CD8-positive, alpha-beta memory T cell (primary cell): ENCODE data around the gene IL22RA2. TPM values are rescaled to one million over a fixed set of nuclear protein-coding genes. Genes with fewer than 3 reads are reported as not detected.

ENCODE experiments used
- CTCF ChIA-PET: fragments of 350-600 bp; sonication (Branson Sonifier 250); formaldehyde crosslinking; loops from one replicate; lab custom pipeline; 2021; ENCODE audit warnings: antibody characterized with exemption; lab: Charles Lee
- POLR2A ChIA-PET: fragments of 350-600 bp; sonication (Branson Sonifier 250); formaldehyde crosslinking; loops from one replicate; lab custom pipeline; 2021; ENCODE audit warnings: antibody characterized with exemption; lab: Charles Lee
- DNase-seq, 5 donors: peaks; one replicate each; pipeline versions ENCODE4 v3.0.0 to v3.0.0-alpha.2; 2020 to 2022; ENCODE audit warnings: mixed read lengths in 1 of 5
- H3K27ac ChIP-seq: one replicate; pipeline ENCODE4 v1.7.0; 2013; ENCODE audit warnings: low read depth, mild to moderate bottlenecking, low read length, moderate library complexity
- H3K27me3 ChIP-seq: 2 replicates; pipeline ENCODE4 v1.7.0; 2013; ENCODE audit warnings: low read length, mild to moderate bottlenecking; ENCODE audit not compliant: insufficient read depth, poor library complexity, severe bottlenecking
- H3K36me3 ChIP-seq: 2 replicates; pipeline ENCODE4 v1.7.0; 2013; ENCODE audit warnings: mild to moderate bottlenecking, low read length, moderate library complexity; ENCODE audit not compliant: insufficient read depth
- H3K4me1 ChIP-seq: 2 replicates; pipeline ENCODE4 v1.7.0; 2013; ENCODE audit warnings: mild to moderate bottlenecking, low read length, moderate library complexity; ENCODE audit not compliant: insufficient read depth
- H3K4me3 ChIP-seq: 2 replicates; pipeline ENCODE4 v1.7.0; 2013; ENCODE audit warnings: mild to moderate bottlenecking, low read length
- H3K9me3 ChIP-seq: 2 replicates; pipeline ENCODE4 v1.7.0; 2013; ENCODE audit warnings: mild to moderate bottlenecking, low read length
- H3K27ac Mint-ChIP-seq, 8 donors: one replicate each; pipeline ENCODE4 v1.8.0; 2020 to 2021; ENCODE audit warnings: mixed read lengths in 8 of 8, mild to moderate bottlenecking in 6 of 8, inconsistent platforms in 3 of 8, moderate library complexity in 3 of 8
- H3K27me3 Mint-ChIP-seq, 2 donors: one replicate each; pipeline ENCODE4 v1.8.0; 2020 to 2021; ENCODE audit warnings: mixed read lengths in 2 of 2, mild to moderate bottlenecking in 1 of 2, moderate library complexity in 1 of 2
- H3K36me3 Mint-ChIP-seq, 3 donors: one replicate each; pipeline ENCODE4 v1.8.0; 2020 to 2021; ENCODE audit warnings: mixed read lengths in 3 of 3, inconsistent platforms in 1 of 3, mild to moderate bottlenecking in 1 of 3
- H3K4me1 Mint-ChIP-seq, 3 donors: one replicate each; pipeline ENCODE4 v1.8.0; 2020 to 2021; ENCODE audit warnings: mixed read lengths in 3 of 3, inconsistent platforms in 1 of 3, mild to moderate bottlenecking in 1 of 3
- H3K4me3 Mint-ChIP-seq, 7 donors: one replicate each; pipeline ENCODE4 v1.8.0; 2020 to 2021; ENCODE audit warnings: mixed read lengths in 7 of 7, mild to moderate bottlenecking in 6 of 7, moderate library complexity in 4 of 7, inconsistent platforms in 2 of 7
- H3K9me3 Mint-ChIP-seq, 5 donors: one replicate each; pipeline ENCODE4 v1.8.0; 2020 to 2022; ENCODE audit warnings: mixed read lengths in 5 of 5, mild to moderate bottlenecking in 3 of 5, moderate library complexity in 2 of 5, inconsistent platforms in 1 of 5
- polyA plus RNA-seq: library from polyadenylated mRNA; unstranded; fragments of 300-500 nt; fragmentation: Illumina TruSeq; gene quantifications from one replicate; pipeline ENCODE4 v1.2.3, GENCODE V29; 2021
- total RNA-seq, 2 experiments: library from RNA; stranded (reverse); gene quantifications; one replicate each; pipeline ENCODE4 v1.2.3, GENCODE V29; 2021

Gene IL22RA2
- total and polyA plus RNA-seq, 3 experiments from 2014 or later: not detected

GRCh38 chr6:137162692-137163306, 10.6 kb downstream of the IL22RA2 start:
- Histone ChIP-seq H3K4me3 (no peak overlapping the region), H3K4me1 (peaks cover 14% of the 10 kb centered on the region), H3K9me3 (no peaks in the 10 kb centered on the region), H3K27ac (peak overlapping the region; percentile 52), H3K27me3 (no peaks in the 10 kb centered on the region), H3K36me3 (no peaks in the 10 kb centered on the region)
- CTCF ChIA-PET: interaction anchor here (1.3 kb wide), 1 partner anchor 68 kb away, joined by 5 read pairs; no protein-coding TSS in a partner anchor
- POLR2A ChIA-PET: no interaction called here
- Mint-ChIP-seq H3K4me3 (no peak overlapping the region), H3K27ac (no peak overlapping the region), H3K27me3 (peaks cover 9% of the 10 kb centered on the region in 2 donors), H3K9me3 (no peaks in the 10 kb centered on the region), H3K36me3 (peaks cover 0 to 4% (median 2%) of the 10 kb centered on the region in 3 donors), H3K4me1 (peaks cover 22 to 41% (median 29%) of the 10 kb centered on the region in 3 donors)
- DNase-seq: no peak

GRCh38 chr6:137161949-137162348, 11.5 kb downstream of the IL22RA2 start:
- Histone ChIP-seq H3K36me3 (no peaks in the 10 kb centered on the region), H3K27ac (peak overlapping the region; percentile 52), H3K27me3 (no peaks in the 10 kb centered on the region), H3K4me1 (peaks cover 14% of the 10 kb centered on the region), H3K9me3 (no peaks in the 10 kb centered on the region), H3K4me3 (no peak overlapping the region)
- Mint-ChIP-seq H3K4me3 (no peak overlapping the region), H3K4me1 (peaks cover 28 to 41% (median 29%) of the 10 kb centered on the region in 3 donors), H3K27me3 (peaks cover 9% of the 10 kb centered on the region in 2 donors), H3K27ac (no peak overlapping the region), H3K9me3 (no peaks in the 10 kb centered on the region), H3K36me3 (peaks cover 0 to 4% (median 2%) of the 10 kb centered on the region in 3 donors)
- ChIA-PET POLR2A (no interaction called here), CTCF (interaction anchor here (1.3 kb wide), 1 partner anchor 68 kb away, joined by 5 read pairs; no protein-coding TSS in a partner anchor)
- DNase-seq: no peak

GRCh38 chr6:137160763-137161162, 12.7 kb downstream of the IL22RA2 start:
- H3K4me3 ChIP-seq: no peak overlapping the region
- ChIA-PET POLR2A (no interaction called here), CTCF (no interaction called here)
- Mint-ChIP-seq H3K9me3 (no peaks in the 10 kb centered on the region), H3K27ac (no peak overlapping the region), H3K36me3 (peaks cover 0 to 4% (median 2%) of the 10 kb centered on the region in 3 donors), H3K4me3 (no peak overlapping the region), H3K27me3 (peaks cover 9% of the 10 kb centered on the region in 2 donors), H3K4me1 (peaks cover 29 to 45% (median 32%) of the 10 kb centered on the region in 3 donors)
- H3K36me3 ChIP-seq: no peaks in the 10 kb centered on the region
- no peak overlapping the region for H3K27ac ChIP-seq
- no peaks in the 10 kb centered on the region for H3K27me3 ChIP-seq
- H3K9me3 ChIP-seq: no peaks in the 10 kb centered on the region
- DNase-seq: no peak
- peaks cover 19% of the 10 kb centered on the region for H3K4me1 ChIP-seq

- Mint-ChIP-seq H3K27me3 (peaks cover 9% of the 10 kb centered on the region in 2 donors), H3K9me3 (no peaks in the 10 kb centered on the region), H3K4me1 (peaks cover 28 to 45% (median 29%) of the 10 kb centered on the region in 3 donors), H3K27ac (no peak overlapping the region), H3K4me3 (no peak overlapping the region), H3K36me3 (peaks cover 0 to 4% (median 2%) of the 10 kb centered on the region in 3 donors)
- no peak overlapping the region for H3K27ac ChIP-seq
- DNase-seq: no peak
- ChIA-PET POLR2A (no interaction called here), CTCF (no interaction called here)
- no peaks in the 10 kb centered on the region for H3K27me3 ChIP-seq
- H3K4me1 ChIP-seq: peaks cover 15% of the 10 kb centered on the region
- H3K36me3 ChIP-seq: no peaks in the 10 kb centered on the region
- H3K4me3 ChIP-seq: no peak overlapping the region
- H3K9me3 ChIP-seq: no peaks in the 10 kb centered on the region
Measured at GRCh38 chr6:137159912-137160311, 13.5 kb downstream of the IL22RA2 start.

- Mint-ChIP-seq H3K4me1 (peaks cover 19 to 33% (median 26%) of the 10 kb centered on the region in 3 donors), H3K9me3 (no peaks in the 10 kb centered on the region), H3K4me3 (no peak overlapping the region), H3K36me3 (no peaks in the 10 kb centered on the region), H3K27ac (no peak overlapping the region), H3K27me3 (peaks cover 3 to 9% of the 10 kb centered on the region in 2 donors)
- Histone ChIP-seq H3K36me3 (no peaks in the 10 kb centered on the region), H3K27me3 (no peaks in the 10 kb centered on the region), H3K4me3 (no peak overlapping the region), H3K27ac (no peak overlapping the region), H3K4me1 (peaks cover 15% of the 10 kb centered on the region), H3K9me3 (no peaks in the 10 kb centered on the region)
- DNase-seq: no peak
- ChIA-PET CTCF (no interaction called here), POLR2A (no interaction called here)
Measured at GRCh38 chr6:137157601-137158000, 15.8 kb downstream of the IL22RA2 start.

GRCh38 chr6:137156650-137157049, 16.8 kb downstream of the IL22RA2 start:
- H3K27ac Mint-ChIP-seq: peak overlapping the region in 2 of 8 donors; percentile 4 to 73
- H3K4me1 Mint-ChIP-seq: peaks cover 19 to 33% (median 26%) of the 10 kb centered on the region in 3 donors
- CTCF ChIA-PET: no interaction called here

GRCh38 chr6:137155830-137156229, 17.6 kb downstream of the IL22RA2 start:
- Histone ChIP-seq H3K4me1 (peaks cover 15% of the 10 kb centered on the region), H3K27me3 (no peaks in the 10 kb centered on the region), H3K4me3 (no peak overlapping the region), H3K27ac (no peak overlapping the region), H3K9me3 (no peaks in the 10 kb centered on the region), H3K36me3 (no peaks in the 10 kb centered on the region)
- ChIA-PET POLR2A (no interaction called here), CTCF (no interaction called here)
- H3K36me3 Mint-ChIP-seq: peaks cover 0 to 6% (median 0%) of the 10 kb centered on the region in 3 donors
- H3K27ac Mint-ChIP-seq: peak overlapping the region in 7 of 8 donors; percentile 6 to 75 (median 36)
- H3K27me3 Mint-ChIP-seq: peaks cover 3 to 8% of the 10 kb centered on the region in 2 donors
- DNase-seq: peak in 4 of 5 donors; percentile 19 to 69 (median 34)
- H3K9me3 Mint-ChIP-seq: no peaks in the 10 kb centered on the region
- H3K4me1 Mint-ChIP-seq: peaks cover 16 to 26% (median 25%) of the 10 kb centered on the region in 3 donors
- peak overlapping the region; percentile 2 to 68 (median 46) for H3K4me3 Mint-ChIP-seq

More at GRCh38 chr6:137156650-137157049, 16.8 kb downstream of the IL22RA2 start:
- Mint-ChIP-seq H3K36me3 (no peaks in the 10 kb centered on the region), H3K27me3 (peaks cover 3 to 8% of the 10 kb centered on the region in 2 donors), H3K9me3 (no peaks in the 10 kb centered on the region), H3K4me3 (no peak overlapping the region)
- no peak for DNase-seq
- Histone ChIP-seq H3K4me3 (no peak overlapping the region), H3K4me1 (peaks cover 15% of the 10 kb centered on the region), H3K36me3 (no peaks in the 10 kb centered on the region), H3K9me3 (no peaks in the 10 kb centered on the region), H3K27me3 (no peaks in the 10 kb centered on the region), H3K27ac (no peak overlapping the region)
- POLR2A ChIA-PET: no interaction called here

GRCh38 chr6:137150072-137150471, 23.4 kb downstream of the IL22RA2 start:
- H3K27ac ChIP-seq: no peak overlapping the region
- no peak overlapping the region for H3K4me3 Mint-ChIP-seq
- no peaks in the 10 kb centered on the region for H3K36me3 ChIP-seq
- ChIA-PET POLR2A (no interaction called here), CTCF (interaction anchor here (0.6 to 1.2 kb wide), 2 partner anchors 9 to 17 kb away, joined by 3 to 5 read pairs; no protein-coding TSS in a partner anchor)
- no peak overlapping the region for H3K27ac Mint-ChIP-seq
- no peaks in the 10 kb centered on the region for H3K4me1 ChIP-seq
- DNase-seq: no peak
- H3K4me3 ChIP-seq: no peak overlapping the region
- H3K9me3 Mint-ChIP-seq: no peaks in the 10 kb centered on the region
- peaks cover 0 to 2% of the 10 kb centered on the region in 2 donors for H3K27me3 Mint-ChIP-seq
- H3K27me3 ChIP-seq: no peaks in the 10 kb centered on the region
- H3K9me3 ChIP-seq: no peaks in the 10 kb centered on the region
- peaks cover 2 to 4% (median 3%) of the 10 kb centered on the region in 3 donors for H3K4me1 Mint-ChIP-seq
- peaks cover 0 to 7% (median 0%) of the 10 kb centered on the region in 3 donors for H3K36me3 Mint-ChIP-seq
